Measurements from ENCODE around the gene PLEKHN1.

PLEKHN1 gene

DNA sequence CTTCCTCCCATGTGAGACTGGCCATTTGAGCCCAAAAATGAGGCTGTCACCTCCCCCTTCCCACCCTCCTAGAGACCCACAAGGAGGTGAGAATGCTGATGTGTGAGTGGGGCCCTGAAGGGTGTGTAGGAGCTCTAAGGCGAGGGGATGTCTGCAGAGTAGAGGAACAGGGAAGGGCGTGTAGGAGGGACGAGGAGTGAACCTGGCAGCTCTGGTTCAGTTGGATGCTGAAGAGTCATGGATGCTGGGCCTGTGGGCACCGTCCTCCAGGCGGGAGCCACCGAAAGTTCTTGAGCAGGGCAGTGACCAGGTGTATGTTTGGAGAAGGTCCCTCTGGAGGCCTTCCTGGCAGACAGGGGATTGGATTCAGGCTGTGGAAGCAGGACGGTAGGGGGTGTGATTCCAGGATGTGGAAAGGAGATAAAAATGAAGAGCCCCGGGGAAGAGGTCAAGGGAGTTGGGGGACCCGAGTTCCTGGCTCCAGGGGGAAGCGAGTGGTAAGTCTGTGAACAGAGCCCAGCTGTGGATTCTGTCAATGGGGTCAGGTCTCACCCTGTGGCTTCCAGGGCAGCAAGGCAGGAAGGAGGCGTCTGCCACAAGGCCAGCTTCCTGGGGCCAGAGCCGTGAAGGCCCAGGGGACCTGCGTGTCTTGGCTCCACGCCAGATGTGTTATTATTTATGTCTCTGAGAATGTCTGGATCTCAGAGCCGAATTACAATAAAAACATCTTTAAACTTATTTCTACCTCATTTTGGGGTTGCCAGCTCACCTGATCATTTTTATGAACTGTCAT lies 34.7 kb upstream of the PLEKHN1 start:
- Histone ChIP-seq H2AFZ (ENCODE audit: low read length) (no peak overlapping the region), H3K9ac (ENCODE audit: low read length) (no peak overlapping the region), H3K4me2 (ENCODE audit: low read length) (no peak overlapping the region), H3K36me3 (ENCODE audit: insufficient read depth, low read length) (no peaks in the 10 kb centered on the region), H3K4me3 (ENCODE audit: low read depth, low read length, poor library complexity, severe bottlenecking) (no peak overlapping the region), H3K9me2 (ENCODE audit: low read depth, low read length) (no peaks in the 10 kb centered on the region), H4K20me1 (ENCODE audit: insufficient read depth, low read length) (no peaks in the 10 kb centered on the region), H3K79me2 (ENCODE audit: insufficient read depth, low read length) (no peaks in the 10 kb centered on the region), H3K27me3 (ENCODE audit: insufficient read depth, low read length) (peaks cover 6% of the 10 kb centered on the region; the same call in 1 of the 2 replicates), H3K27ac (ENCODE audit: low read depth, low read length, poor library complexity, severe bottlenecking) (no peak overlapping the region), H3K9me3 (ENCODE audit: low read length) (no peaks in the 10 kb centered on the region), H3F3A (ENCODE audit: insufficient read depth, low read length) (no peaks in the 10 kb centered on the region), H3K4me1 (ENCODE audit: insufficient read depth, low read length, severe bottlenecking) (no peaks in the 10 kb centered on the region)
- TF ChIP-seq, protein P1, sequence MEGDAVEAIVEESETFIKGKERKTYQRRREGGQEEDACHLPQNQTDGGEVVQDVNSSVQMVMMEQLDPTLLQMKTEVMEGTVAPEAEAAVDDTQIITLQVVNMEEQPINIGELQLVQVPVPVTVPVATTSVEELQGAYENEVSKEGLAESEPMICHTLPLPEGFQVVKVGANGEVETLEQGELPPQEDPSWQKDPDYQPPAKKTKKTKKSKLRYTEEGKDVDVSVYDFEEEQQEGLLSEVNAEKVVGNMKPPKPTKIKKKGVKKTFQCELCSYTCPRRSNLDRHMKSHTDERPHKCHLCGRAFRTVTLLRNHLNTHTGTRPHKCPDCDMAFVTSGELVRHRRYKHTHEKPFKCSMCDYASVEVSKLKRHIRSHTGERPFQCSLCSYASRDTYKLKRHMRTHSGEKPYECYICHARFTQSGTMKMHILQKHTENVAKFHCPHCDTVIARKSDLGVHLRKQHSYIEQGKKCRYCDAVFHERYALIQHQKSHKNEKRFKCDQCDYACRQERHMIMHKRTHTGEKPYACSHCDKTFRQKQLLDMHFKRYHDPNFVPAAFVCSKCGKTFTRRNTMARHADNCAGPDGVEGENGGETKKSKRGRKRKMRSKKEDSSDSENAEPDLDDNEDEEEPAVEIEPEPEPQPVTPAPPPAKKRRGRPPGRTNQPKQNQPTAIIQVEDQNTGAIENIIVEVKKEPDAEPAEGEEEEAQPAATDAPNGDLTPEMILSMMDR (IDR thresholded peaks at IDR 0.05; ENCODE audit: low read length), result no peak
- no peak for TF ChIP-seq EZH2 (IDR thresholded peaks at IDR 0.05; ENCODE audit: borderline replicate concordance, low read length)

DNA sequence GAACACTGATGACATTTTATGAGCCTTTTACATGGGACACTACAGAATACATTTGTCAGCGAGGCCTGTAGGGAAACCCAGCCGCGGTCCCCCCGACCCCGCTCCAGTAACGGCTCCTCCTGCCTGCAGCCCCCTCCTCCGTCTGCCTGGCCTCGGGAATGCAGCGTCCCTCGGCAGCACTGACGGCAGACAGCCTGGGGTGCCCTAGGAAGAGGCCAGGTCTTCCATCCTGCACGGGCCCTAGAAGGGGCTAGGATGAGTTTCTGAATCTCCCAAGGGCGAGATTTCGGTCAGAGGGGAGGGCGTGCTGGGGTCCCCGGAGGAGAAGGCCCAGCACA lies 34.1 kb upstream of the PLEKHN1 start:
- Histone ChIP-seq H3K36me3 (ENCODE audit: insufficient read depth, low read length) (no peaks in the 10 kb centered on the region), H3K79me2 (ENCODE audit: insufficient read depth, low read length) (no peaks in the 10 kb centered on the region), H3K9ac (ENCODE audit: low read length) (no peak overlapping the region), H3F3A (ENCODE audit: insufficient read depth, low read length) (no peaks in the 10 kb centered on the region), H3K4me2 (ENCODE audit: low read length) (no peak overlapping the region), H2AFZ (ENCODE audit: low read length) (no peak overlapping the region), H4K20me1 (ENCODE audit: insufficient read depth, low read length) (no peaks in the 10 kb centered on the region), H3K9me3 (ENCODE audit: low read length) (no peaks in the 10 kb centered on the region), H3K9me2 (ENCODE audit: low read depth, low read length) (no peaks in the 10 kb centered on the region), H3K4me1 (ENCODE audit: insufficient read depth, low read length, severe bottlenecking) (no peaks in the 10 kb centered on the region), H3K27ac (ENCODE audit: low read depth, low read length, poor library complexity, severe bottlenecking) (no peak overlapping the region), H3K27me3 (ENCODE audit: insufficient read depth, low read length) (peaks cover 9% of the 10 kb centered on the region; the same call in 1 of the 2 replicates), H3K4me3 (ENCODE audit: low read depth, low read length, poor library complexity, severe bottlenecking) (no peak overlapping the region)
- TF ChIP-seq, protein P1 (IDR thresholded peaks at IDR 0.05; ENCODE audit: low read length), result no peak
- TF ChIP-seq EZH2 (IDR thresholded peaks at IDR 0.05; ENCODE audit: borderline replicate concordance, low read length), result no peak

DNA sequence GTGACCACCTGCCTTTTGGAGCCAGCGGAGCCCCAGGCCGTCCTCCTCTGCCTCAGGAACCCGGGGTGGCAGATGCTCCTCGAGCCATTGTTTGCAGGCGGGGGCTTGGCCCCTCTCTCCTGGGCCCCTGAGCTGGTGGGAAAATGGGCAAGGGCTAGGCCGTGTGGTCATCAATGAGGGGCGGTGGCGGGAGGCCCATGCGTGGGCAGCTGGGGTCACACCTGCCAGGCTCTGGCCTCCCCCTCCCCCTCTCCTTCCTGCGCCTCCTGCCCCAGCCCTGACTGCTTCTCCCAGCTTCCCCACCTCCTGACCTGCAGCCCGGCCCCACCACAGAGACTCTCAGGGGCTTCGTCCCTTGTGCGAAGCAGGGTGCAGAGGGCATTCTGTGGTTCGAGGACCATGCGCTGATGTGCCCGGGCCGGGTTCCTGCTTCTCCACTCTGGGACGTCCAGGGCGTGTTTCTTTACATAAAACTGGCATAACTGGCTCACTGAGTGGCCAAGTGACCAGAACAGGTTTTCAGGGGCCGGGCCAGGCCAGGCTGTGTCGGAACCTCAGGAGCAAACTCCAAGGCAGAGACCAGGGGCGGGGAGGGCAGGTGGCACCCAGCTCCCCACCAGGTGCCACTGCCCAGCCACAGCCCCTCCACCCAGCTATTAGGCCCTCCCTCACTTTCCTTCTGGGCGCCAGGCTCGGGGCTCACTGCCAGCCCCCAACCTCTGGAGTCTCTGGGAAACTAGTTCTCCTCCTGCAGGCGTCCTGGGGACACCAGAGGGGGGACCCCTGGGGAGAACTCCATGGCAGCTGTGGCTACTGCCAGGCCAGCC lies 33.3 kb upstream of the PLEKHN1 start:
- Histone ChIP-seq H3K27ac (ENCODE audit: low read depth, low read length, poor library complexity, severe bottlenecking) (no peak overlapping the region), H3K4me3 (ENCODE audit: low read depth, low read length, poor library complexity, severe bottlenecking) (no peak overlapping the region), H4K20me1 (ENCODE audit: insufficient read depth, low read length) (no peaks in the 10 kb centered on the region), H3K4me1 (ENCODE audit: insufficient read depth, low read length, severe bottlenecking) (no peaks in the 10 kb centered on the region), H3K9me3 (ENCODE audit: low read length) (no peaks in the 10 kb centered on the region), H3K36me3 (ENCODE audit: insufficient read depth, low read length) (no peaks in the 10 kb centered on the region), H3K9ac (ENCODE audit: low read length) (no peak overlapping the region), H3K27me3 (ENCODE audit: insufficient read depth, low read length) (peaks cover 9% of the 10 kb centered on the region; the same call in 1 of the 2 replicates), H3K79me2 (ENCODE audit: insufficient read depth, low read length) (no peaks in the 10 kb centered on the region), H2AFZ (ENCODE audit: low read length) (no peak overlapping the region), H3F3A (ENCODE audit: insufficient read depth, low read length) (no peaks in the 10 kb centered on the region), H3K4me2 (ENCODE audit: low read length) (no peak overlapping the region), H3K9me2 (ENCODE audit: low read depth, low read length) (no peaks in the 10 kb centered on the region)
- TF ChIP-seq, protein P1 (IDR thresholded peaks at IDR 0.05; ENCODE audit: low read length), result no peak
- no peak for TF ChIP-seq EZH2 (IDR thresholded peaks at IDR 0.05; ENCODE audit: borderline replicate concordance, low read length)
